BJ (cell line): ENCODE measurements around the gene CALR. TPM values are rescaled to one million over a fixed set of nuclear protein-coding genes. Genes with fewer than 3 reads are reported as not detected.
A peak's percentile ranks its signal among the peaks of the same experiment; 100 is the strongest.

ENCODE experiments used
- CTCF ChIA-PET: fragments of 350-600 bp; formaldehyde crosslinking; extraction: SDS; loops from one replicate; lab custom pipeline; 2021; ENCODE audit warnings: antibody characterized with exemption, inconsistent platforms; lab: Yijun Ruan, JAX
- POLR2A ChIA-PET: fragments of 300-600 bp; sonication (Branson Sonifier 250); formaldehyde crosslinking; extraction: SDS; loops from one replicate; lab custom pipeline; 2021; ENCODE audit warnings: antibody characterized with exemption; lab: Charles Lee
- DNase-seq: peaks from one replicate; pipeline ENCODE4 v3.0.0-alpha.2; 2011; ENCODE audit warnings: low read depth
- H3K27me3 ChIP-seq: 2 replicates; pipeline ENCODE4 v1.6.0; 2011; ENCODE audit warnings: low read length; ENCODE audit not compliant: control insufficient read depth, insufficient read depth
- H3K36me3 ChIP-seq: 2 replicates; pipeline ENCODE4 v1.5.1; 2011; ENCODE audit warnings: low read length; ENCODE audit not compliant: control insufficient read depth, insufficient read depth
- H3K4me3 ChIP-seq: 2 replicates; pipeline ENCODE4 v1.5.1; 2011; ENCODE audit warnings: low read depth, mild to moderate bottlenecking, control low read depth, low read length
- CTCF ChIP-seq: IDR thresholded peaks from 2 replicates; pipeline ENCODE4 v1.5.1; 2011; ENCODE audit warnings: low read depth, mild to moderate bottlenecking, control low read depth, inconsistent platforms, low read length, moderate library complexity; ENCODE audit not compliant: insufficient read depth
- polyA plus RNA-seq: library from polyadenylated mRNA; depleted of rRNA; stranded (reverse); fragments of >200 nt; gene quantifications from 2 replicates; pipeline ENCODE4 v1.2.3, GENCODE V29; 2011

CALR gene
- polyA plus RNA-seq, 1 experiment = 1,647 TPM

GRCh38 chr19:12940897-12941296, 2.5 kb downstream of the CALR start:
- no peak for DNase-seq
- no peaks in the 10 kb centered on the region for H3K27me3 ChIP-seq
- ChIA-PET POLR2A (no interaction called here), CTCF (no interaction called here)
- TF ChIP-seq CTCF = no peak
- H3K4me3 ChIP-seq = no peak overlapping the region
- H3K36me3 ChIP-seq = peaks cover 28% of the 10 kb centered on the region

GRCh38 chr19:12943437-12944044, 5.1 kb downstream of the CALR start:
- CTCF ChIA-PET = interaction anchor here (0.6 to 0.8 kb wide), 2 partner anchors 22 to 161 kb away, joined by 3 to 4 read pairs; no protein-coding TSS in a partner anchor
- peaks cover 37% of the 10 kb centered on the region for H3K36me3 ChIP-seq
- no peaks in the 10 kb centered on the region for H3K27me3 ChIP-seq
- H3K4me3 ChIP-seq = no peak overlapping the region
- no peak for DNase-seq
- no peak for TF ChIP-seq CTCF
- POLR2A ChIA-PET = no interaction called here

- DNase-seq = no peak
Measured at GRCh38 chr19:12944104-12944674, 5.8 kb downstream of the CALR start.

GRCh38 chr19:12945479-12946091, 7.2 kb downstream of the CALR start, which contains the start of gene RAD23A:
TSS of gene RAD23A (plus strand) at chr19:12945862. CDS start at chr19:12945949, 87 bp downstream.
- ChIA-PET CTCF (interaction anchor here (5.8 kb wide), 1 partner anchor 20 kb away, joined by 28 read pairs; no protein-coding TSS in a partner anchor), POLR2A (interaction anchor here (1.0 kb wide), 1 partner anchor 55 kb away, joined by 3 read pairs; the partner anchor contains the start of gene GCDH)

More at GRCh38 chr19:12944104-12944674, 5.8 kb downstream of the CALR start:
- no peaks in the 10 kb centered on the region for H3K27me3 ChIP-seq
- H3K4me3 ChIP-seq = no peak overlapping the region
- peaks cover 44% of the 10 kb centered on the region for H3K36me3 ChIP-seq
- POLR2A ChIA-PET = no interaction called here
- CTCF ChIA-PET = interaction anchor here (0.6 to 0.8 kb wide), 2 partner anchors 21 to 161 kb away, joined by 3 to 4 read pairs; no protein-coding TSS in a partner anchor
- no peak for TF ChIP-seq CTCF

More at GRCh38 chr19:12945479-12946091, 7.2 kb downstream of the CALR start, which contains the start of gene RAD23A:
- TF ChIP-seq CTCF = no peak
- peak; percentile 80 for DNase-seq
- Histone ChIP-seq H3K27me3 (no peaks in the 10 kb centered on the region), H3K36me3 (peaks cover 46% of the 10 kb centered on the region), H3K4me3 (peak within 1 kb of the TSS; percentile 69)
